NCI-H2171 (cell line): ENCODE results near the gene OSBPL5.

Source experiments
- DNase-seq: peaks from one replicate; lab custom pipeline; 2025; lab: John Stamatoyannopoulos, UW

The OSBPL5 gene

DNA sequence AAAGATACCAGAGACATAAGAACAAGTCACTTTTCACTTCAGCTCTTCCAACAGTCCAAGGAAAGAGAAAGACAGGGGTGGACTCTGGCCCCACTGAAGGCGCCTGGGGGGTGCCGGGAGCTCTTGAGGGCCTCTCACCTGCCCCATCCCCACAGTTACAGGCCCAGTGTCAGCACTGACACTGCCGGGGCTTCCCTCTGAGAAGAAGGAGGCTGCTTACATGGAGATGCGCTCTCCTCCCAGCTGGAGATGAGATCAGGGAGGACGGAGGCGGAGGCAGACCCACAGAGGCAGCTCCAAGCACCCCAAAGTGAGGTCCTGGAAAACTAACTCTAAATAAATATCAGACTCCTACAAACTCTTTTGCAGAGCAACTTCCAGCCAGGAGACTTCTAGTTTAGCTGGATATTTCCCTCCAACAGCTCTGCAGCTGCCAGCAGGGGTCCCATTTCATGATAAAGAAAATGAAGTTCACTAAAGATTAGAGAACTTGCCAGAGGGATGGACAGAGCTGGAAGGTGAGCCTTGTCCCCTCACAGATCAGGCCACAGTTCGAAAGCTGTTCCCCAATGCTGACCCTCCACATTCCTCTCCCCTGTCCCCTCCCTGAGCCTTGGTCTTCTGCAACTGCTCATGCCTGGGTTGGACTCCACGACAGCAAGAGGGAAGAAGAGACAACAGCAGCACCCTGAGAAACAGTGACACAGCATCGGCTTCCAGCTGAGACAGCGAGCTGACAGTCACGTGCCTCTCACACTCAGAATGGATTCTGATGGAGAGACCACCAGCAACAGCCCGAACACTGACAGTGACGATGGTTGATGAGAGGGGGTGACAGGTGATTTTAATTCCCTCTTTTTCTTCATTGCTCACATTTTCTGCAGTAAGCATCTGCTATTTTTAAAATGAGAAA, 113.7 kb downstream of the OSBPL5 start:
- DNase-seq: no peak

DNA sequence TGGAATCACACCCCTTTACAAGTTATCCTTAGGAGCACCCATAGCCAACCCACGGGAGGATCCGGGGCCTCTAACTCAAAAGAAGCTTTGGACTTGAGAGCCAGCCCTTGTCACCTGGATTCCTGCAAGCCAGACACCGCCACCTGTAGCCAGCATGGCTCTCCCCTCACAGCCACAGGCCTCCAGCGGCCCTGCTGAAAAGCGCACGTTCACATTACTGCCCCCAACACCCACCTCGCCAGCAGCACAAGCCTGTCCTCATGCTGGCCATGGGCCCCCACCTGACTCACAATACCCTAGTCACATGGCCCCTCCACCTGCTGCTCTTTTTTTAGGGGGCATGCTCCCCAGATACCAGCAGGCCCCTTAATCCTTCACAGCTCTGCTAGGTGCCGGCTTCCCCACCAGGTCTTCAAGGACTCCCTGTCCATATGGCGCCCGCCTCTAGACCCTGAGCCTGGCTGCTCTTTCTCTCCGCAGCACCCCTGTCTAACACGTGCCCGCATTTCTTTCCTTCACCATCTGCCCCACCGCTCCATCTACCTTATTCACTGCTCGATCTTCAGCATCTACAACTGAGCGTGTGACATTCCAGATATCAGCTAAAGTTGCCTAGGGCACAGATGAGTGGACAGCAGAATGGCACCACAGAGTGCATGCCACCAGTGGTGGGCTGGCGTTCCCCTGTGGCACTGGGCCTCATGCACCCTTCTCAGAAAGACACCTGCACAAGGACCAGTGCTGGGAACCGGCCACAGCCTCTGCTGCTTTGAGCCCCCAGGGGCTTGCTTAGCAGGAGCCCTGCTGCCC, 114.5 kb downstream of the OSBPL5 start:
- no peak for DNase-seq

GRCh38 chr11:3049430-3050243, 115.5 kb downstream of the OSBPL5 start:
- DNase-seq: no peak

DNA sequence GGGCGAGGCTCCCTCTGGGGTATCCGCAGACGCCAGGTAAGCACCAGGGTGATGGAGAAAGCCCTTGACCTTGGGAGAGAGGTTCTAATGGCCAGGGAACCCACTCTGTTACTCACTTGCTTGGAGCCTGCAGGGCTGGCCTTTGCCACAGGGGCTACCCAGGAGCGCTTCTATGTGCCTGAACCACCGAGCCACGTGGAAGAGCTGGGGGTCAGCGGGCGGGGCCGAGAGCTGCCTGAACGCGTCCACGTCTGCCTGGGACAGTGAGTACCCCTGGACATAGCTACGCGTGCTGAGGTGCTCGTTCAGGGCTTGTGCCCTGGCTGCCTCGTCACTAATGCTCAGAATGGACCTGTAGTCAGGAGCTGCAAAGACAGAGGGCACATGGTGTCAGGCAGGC, 117.5 kb downstream of the OSBPL5 start:
- DNase-seq: no peak

DNA sequence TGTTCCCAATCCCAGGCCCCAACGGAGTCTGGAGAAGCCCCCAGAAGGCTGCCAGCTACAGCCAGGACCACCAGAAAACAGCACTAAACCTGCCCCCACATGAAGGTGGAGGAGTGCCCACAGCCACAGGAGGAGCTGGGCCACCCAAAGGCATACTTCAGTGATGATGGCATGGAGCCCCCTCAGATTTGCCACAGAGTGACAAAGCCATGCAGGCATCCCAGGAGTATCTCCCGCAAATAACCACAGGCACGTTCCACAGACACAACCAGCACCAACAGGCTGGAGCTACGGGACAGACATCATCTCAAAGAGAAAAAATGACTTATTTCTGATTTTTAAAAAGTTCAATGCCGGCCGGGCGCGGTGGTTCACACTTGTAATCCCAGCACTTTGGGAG, 118.5 kb downstream of the OSBPL5 start:
- DNase-seq: no peak

DNA sequence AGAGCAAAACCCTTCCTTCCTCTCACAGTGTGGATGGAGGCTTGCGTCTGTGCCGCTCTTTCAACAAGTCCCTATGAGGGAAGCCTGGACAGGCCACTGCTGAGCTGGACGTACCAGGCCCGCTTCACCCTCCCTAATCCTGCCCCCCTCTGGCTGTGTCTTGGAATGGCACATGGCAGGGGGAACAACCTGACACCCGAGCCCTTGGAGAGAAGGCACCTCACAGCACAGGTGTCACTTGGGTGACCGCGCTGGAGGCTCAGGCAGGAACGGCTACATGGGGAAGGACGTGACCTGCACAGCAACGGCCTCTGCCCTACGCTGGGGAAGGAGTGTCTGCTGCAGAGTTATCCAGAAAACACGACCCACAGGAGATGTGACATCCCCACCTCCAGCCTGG, 118.9 kb downstream of the OSBPL5 start:
- no peak for DNase-seq

GRCh38 chr11:3044915-3045314, 120.2 kb downstream of the OSBPL5 start:
- no peak for DNase-seq

GRCh38 chr11:3044004-3044403, 121.1 kb downstream of the OSBPL5 start:
- DNase-seq: no peak

GRCh38 chr11:3043315-3043871, 121.7 kb downstream of the OSBPL5 start:
- DNase-seq: no peak

DNA sequence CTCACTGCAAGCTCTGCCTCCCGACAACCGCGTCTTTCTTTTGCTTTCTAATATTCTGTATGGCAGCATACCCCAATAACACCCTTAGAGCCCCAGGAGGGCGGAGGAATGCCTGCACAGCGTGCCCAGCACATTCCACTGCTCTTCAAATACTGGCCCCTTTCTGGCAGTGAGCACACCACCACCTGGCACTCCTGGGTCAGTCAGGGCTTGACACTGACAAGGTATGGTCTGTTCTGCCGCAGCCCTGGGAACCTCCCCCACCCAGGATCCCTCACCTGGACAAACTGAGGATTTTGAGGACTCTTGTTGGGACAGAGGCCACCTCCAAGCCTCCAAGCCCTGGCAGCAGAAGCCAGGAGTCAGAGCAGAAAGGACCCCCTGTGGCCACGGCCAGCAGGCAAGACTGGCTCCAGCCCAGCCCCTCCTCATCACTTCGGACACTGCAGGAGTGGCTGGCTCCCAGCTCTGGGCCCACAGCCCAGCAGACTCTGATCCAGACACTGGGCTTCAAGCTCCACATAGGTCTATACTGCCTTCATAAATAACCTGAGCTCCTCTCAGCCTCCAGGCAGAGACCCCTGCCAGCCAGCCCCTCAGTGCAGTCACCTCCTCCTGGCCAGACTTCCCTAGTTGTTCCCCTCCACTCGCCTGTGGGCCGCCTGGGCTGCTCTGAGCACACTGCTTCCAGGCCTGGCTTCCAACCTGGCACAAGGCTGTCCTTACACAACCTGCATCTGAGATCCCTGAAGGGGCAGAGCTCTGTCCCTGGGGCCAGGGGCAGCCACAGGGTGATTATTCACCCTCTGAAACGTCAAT, 122.4 kb downstream of the OSBPL5 start:
- no peak for DNase-seq

DNA sequence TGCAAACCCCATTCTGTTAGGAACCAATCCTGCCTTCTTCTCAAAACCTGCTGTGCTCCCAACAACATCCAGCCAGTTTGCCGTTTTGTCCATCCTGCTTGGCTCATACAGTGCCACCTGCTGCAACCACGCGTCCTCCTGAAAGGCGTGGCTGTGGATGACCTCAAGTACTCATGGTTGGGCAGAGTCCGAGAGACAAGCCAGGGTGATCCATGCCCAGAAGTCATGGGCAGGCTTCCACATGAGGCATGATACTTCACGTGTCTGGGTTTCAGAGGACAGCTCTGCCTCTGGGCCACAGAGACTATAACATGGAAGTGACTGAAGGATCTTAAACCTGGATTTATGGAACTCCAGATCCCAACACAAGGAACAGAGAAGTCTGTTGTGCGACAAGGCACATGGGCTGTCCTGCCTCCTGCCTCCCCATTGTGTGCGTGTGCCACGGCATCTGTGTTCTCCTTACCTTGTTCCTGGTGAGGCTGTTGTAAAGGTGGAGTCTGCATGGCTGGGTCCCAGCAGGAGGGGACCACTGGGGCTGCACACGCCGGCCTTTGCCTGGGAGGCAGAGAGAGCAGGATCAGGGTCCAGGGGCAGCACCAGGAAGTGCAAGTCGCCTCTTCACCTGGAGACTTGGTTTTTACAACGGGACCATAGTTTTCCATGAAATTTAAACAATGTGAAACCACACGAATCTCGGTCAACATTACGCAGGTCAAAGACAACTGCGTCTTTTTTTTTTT, 123.2 kb downstream of the OSBPL5 start:
- DNase-seq: no peak

DNA sequence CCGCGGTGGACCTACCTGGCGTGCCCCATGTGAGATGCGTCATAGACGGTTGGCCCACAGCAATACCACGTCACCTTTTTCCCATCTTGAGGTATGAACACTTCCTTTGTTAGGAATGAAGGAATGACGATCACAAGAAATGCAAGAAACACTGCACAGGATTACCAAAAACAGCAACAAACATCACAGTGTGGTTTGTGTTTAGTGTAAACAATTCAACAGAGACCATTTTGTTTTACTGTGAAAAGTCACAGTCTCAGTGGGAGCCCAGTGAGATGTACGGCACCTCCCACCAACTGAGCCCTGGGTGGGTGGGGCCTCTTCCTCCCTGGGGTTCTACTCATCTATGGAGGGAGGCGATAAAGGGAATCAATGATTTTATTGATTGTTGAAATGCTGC, 124.2 kb downstream of the OSBPL5 start:
- DNase-seq: no peak

- no peak for DNase-seq
Observed at GRCh38 chr11:3037945-3038271, 127.2 kb downstream of the OSBPL5 start.
